GM21367 (cell line): ENCODE measurements around the gene MID1.
A peak's percentile ranks its signal among the peaks of the same experiment; 100 is the strongest.

ENCODE experiments used
- ATAC-seq: cut with Tn5 transposase; IDR thresholded peaks from one replicate; pipeline ENCODE4 v1.9.1; 2021; ENCODE audit not compliant: unreplicated experiment

MID1 gene

GRCh38 chrX:10496345-10496965 lies 123.9 kb downstream of the MID1 start:
- no peak for ATAC-seq

DNA sequence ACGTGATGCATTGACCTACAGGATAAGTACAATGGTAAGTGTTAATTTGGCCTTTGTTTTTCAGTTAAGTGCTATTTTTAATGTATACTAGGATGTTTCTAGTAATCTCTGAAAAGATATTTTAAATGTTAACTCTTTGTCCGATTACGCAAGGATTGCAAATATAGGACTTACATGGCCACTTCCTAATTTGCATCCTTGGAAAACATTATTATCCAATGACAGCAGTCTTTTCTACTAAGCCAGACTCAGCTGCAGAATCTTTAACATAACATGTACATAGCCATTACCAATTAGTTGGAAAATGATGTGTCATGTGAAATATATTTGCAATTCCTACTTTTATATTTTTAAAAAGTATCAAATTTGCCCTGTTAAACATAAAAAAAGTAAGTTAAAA lies 124.7 kb downstream of the MID1 start:
- ATAC-seq, result no peak

DNA sequence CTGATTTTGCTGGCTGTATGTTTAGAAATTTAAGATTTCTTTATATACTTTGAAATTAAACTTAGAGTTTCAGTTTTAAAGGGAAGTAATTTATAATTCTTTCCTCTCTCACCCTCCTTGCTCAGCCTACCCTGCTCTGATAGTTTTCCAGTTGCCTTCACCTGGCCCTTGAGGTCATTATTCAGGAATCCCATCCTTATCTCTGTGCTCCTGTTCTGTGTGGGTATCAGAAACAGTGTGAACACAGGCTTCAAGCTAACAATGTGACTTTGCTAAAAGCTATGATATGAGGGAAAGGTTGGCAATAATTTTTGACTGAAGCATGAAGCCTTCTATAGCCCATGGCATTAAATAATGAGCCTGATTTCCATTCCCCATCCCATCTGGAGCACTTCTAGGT lies 128.1 kb downstream of the MID1 start:
- no peak for ATAC-seq

- ATAC-seq, result no peak
Measured at GRCh38 chrX:10486373-10486772, 134.0 kb downstream of the MID1 start.

GRCh38 chrX:10485326-10485725 lies 135.1 kb downstream of the MID1 start:
- no peak for ATAC-seq

GRCh38 chrX:10484683-10485247 lies 135.6 kb downstream of the MID1 start:
- ATAC-seq, result no peak

GRCh38 chrX:10483191-10483831 lies 137.1 kb downstream of the MID1 start:
- no peak for ATAC-seq

DNA sequence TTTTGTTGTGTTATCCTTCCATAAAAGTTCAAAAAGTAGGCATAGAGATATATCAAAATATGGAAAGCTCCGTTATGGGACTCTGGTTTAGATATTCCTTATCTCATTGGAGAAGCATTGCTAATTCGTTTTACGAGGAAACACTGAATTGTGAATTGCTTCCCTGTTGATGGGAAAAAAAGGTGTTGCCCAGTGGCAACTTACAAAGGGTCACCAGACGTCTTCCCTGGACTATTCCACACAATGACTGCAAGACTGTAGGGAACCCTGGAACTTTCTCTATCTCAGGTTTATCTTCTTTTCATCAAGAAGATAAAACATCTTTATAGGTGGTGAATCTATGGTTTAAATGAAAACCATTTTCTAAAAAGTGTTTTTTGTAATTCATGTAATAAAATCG lies 137.7 kb downstream of the MID1 start:
- no peak for ATAC-seq

DNA sequence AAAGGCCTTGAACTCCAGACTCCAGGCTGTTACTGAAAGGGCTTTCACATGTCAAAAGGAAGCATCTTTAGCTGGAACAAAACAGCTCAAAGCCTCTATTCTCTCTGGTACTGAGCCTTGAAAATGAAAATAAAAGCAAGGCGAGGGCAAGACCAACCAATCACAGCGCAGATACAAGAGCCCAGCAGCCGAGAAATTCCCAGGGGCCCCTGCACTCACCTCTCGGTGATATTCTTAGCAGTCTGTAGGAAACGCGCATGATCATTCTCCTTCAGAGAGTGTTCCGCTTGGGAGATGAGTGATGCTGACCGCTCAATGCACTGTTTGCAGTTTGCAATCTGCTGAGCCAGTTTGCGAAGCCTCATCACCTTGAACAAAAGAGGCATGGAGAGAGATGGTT lies 138.1 kb downstream of the MID1 start:
- ATAC-seq, result peak; percentile 93

- ATAC-seq, result no peak
Measured at GRCh38 chrX:10480861-10481260, 139.5 kb downstream of the MID1 start.

GRCh38 chrX:10479508-10479907 lies 140.9 kb downstream of the MID1 start:
- ATAC-seq, result no peak

- no peak for ATAC-seq
Measured at GRCh38 chrX:10477525-10477924, 142.9 kb downstream of the MID1 start.

- ATAC-seq, result no peak
Measured at GRCh38 chrX:10474913-10475568, 145.3 kb downstream of the MID1 start.

DNA sequence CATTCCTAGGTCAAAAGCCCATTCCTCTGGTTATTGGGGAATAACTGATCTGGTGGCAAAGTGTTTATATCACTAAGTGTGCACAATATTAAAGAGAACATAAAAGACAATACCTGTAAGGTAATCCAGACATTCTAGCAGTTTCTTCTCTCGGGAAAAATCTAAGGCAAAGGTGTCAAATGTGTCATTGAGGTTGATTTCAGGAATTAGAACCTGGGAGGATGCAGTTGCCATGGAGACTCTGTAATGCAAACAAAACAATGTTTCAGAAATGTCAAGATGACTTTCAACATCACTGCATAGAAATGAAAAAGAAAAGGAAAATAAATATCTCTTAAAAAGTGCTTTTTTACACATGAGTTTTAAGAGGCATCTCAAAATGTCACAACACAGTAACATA lies 145.9 kb downstream of the MID1 start:
- ATAC-seq, result no peak

GRCh38 chrX:10471418-10471817 lies 149.0 kb downstream of the MID1 start:
- no peak for ATAC-seq

DNA sequence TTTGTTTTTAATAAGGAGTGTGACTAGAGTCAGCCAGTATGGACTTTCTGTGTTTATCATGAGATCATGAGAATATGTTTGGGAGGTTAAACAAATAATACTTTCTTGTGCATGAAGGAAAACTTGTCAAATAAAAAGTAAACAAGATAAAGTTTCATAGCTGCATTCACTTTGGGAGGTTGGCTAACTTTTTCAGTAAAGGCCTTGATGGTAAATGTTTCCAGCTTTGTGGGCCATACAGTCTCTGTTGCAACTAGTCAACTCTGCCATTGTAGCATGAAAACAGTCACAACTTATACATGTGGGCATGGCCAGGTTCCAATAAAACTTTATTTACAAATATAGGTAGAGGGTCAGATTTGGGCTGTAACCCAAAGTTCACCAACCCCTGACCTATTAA lies 150.4 kb downstream of the MID1 start:
- no peak for ATAC-seq

DNA sequence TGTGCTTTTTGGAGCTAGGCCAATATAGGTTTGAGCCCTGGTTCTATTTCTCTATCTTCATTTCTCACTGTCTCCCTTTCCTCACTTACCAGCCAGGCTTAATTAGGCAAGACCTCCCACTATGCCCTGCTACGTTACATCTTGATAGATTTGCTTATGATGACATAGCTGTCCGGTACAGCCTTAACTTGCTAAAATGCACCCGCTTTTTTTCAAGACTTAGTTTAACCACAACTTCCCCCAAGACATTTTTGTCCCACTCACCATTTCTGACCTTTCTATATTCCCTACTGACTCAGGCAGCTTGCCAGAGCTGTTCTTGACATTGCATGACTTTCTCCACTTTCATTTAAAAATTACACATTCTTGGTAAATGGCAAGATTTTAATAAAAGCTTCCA lies 152.6 kb downstream of the MID1 start:
- no peak for ATAC-seq

- ATAC-seq, result no peak
Measured at GRCh38 chrX:10465254-10465653, 155.1 kb downstream of the MID1 start.

DNA sequence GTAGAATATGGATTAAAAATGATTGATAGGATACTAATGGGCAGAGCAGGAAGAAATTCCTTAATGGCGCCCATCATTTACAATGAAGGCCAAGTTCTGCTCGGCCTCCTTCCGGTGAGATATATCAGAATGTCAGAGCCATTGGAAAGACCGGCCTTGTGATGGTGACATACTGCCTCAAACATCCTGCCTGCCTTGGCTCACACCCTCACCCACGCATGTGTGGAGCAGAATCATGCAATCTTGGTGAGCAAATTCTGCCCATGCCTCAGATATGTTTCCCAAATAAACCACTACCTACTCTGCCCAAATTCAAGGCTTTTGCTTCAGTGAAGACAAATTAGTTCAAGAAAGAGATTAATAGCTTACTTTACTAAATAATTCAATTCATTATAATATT lies 163.3 kb downstream of the MID1 start:
- ATAC-seq, result no peak

GRCh38 chrX:10453945-10454344 lies 166.4 kb downstream of the MID1 start:
- ATAC-seq, result no peak

GRCh38 chrX:10450959-10451355 lies 169.4 kb downstream of the MID1 start:
- no peak for ATAC-seq

DNA sequence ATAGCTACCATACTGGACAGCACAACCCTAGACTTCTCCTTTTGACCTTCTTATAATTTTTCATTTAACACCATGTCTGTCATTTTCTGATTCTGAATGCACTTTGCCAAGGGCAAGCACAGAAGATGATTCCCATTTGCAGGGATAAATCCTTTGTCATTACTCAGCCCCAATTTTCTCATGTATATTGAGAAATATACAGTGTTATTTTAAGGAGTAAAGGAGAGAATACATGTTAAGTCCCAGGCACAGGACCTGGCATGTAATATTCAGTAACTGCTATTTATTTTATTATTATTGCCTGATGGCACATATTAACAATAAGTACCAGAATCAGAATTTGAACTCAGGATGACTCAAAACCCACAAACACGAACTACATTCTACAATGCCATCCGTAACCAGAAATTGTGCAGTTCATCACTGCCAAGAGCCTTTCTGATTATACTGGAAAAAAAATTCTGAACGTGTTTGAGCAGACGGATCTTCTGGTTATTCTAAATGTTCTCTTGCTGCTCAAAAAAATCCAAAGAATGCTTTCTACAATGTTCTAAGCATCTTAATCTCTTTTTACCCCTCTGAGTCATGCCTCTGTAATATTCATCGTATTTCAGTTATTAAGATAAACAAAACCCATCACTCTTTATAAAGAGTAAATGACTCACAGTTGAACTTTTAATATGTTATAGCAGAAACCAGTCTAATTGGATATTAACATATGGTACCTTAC lies 170.0 kb downstream of the MID1 start:
- ATAC-seq, result no peak
